Suprapubic skin (tissue), 3 donors: Measurements from ENCODE around the gene STK40.

Source experiments
- CTCF ChIP-seq, 2 donors: fragments of 200-600 bp in 1 of 2; fragments of 450-650 bp in 1 of 2; sonication (generic) in 1 of 2; IDR thresholded peaks; one replicate each; pipeline ENCODE4 v1.5.1; 2016 to 2019; ENCODE audit warnings: antibody characterized with exemption in 2 of 2, mild to moderate bottlenecking in 1 of 2, moderate library complexity in 1 of 2
- POLR2AphosphoS5 ChIP-seq, 3 donors: sonication (generic); formaldehyde crosslinking; IDR thresholded peaks; one replicate each; pipeline ENCODE4 v1.6.1; 2017; ENCODE audit warnings: antibody characterized with exemption in 3 of 3

- TF ChIP-seq CTCF (IDR thresholded peaks at IDR 0.05), result no peak
- no peak for TF ChIP-seq POLR2AphosphoS5 (IDR thresholded peaks at IDR 0.05)
Observed at GRCh38 chr1:36326499-36326898, 59.2 kb downstream of the STK40 start.
